BE2C (cell line): Measurements from ENCODE around the gene RC3H1.
A peak's percentile ranks its signal among the peaks of the same experiment; 100 is the strongest.

Source experiments
- DNase-seq: peaks from one replicate; pipeline ENCODE4 v3.0.0-alpha.2; 2020
- H3K27me3 ChIP-seq: fragments of 250-450 bp; sonication (Bioruptor Pico); 2 replicates; pipeline ENCODE4 v1.5.1; 2020; ENCODE audit warnings: mild to moderate bottlenecking
- H3K36me3 ChIP-seq: fragments of 250-450 bp; sonication (Bioruptor Pico); 2 replicates; pipeline ENCODE4 v1.5.1; 2020; ENCODE audit warnings: mild to moderate bottlenecking
- H3K4me1 ChIP-seq: fragments of 250-450 bp; sonication (Bioruptor Pico); 2 replicates; pipeline ENCODE4 v1.5.1; 2020
- H3K4me3 ChIP-seq: 2 replicates; pipeline ENCODE4 v1.5.1; 2011; ENCODE audit warnings: low read depth, low read length
- H3K9me3 ChIP-seq: fragments of 250-450 bp; sonication (Bioruptor Pico); 2 replicates; pipeline ENCODE4 v1.5.1; 2020
- CTCF ChIP-seq: IDR thresholded peaks from 2 replicates; pipeline ENCODE4 v1.5.1; 2012; ENCODE audit warnings: mild to moderate bottlenecking, low read depth, low read length

RC3H1 gene

GRCh38 chr1:174017231-174017970 is 4.8 kb downstream of the RC3H1 start:
- TF ChIP-seq CTCF = no peak
- Histone ChIP-seq H3K36me3 (peaks cover 8% of the 10 kb centered on the region; the same call in 1 of the 2 replicates), H3K4me1 (no peaks in the 10 kb centered on the region), H3K4me3 (no peak overlapping the region), H3K9me3 (no peaks in the 10 kb centered on the region), H3K27me3 (no peaks in the 10 kb centered on the region)
- DNase-seq = no peak

- Histone ChIP-seq H3K27me3 (no peaks in the 10 kb centered on the region), H3K4me1 (no peaks in the 10 kb centered on the region), H3K36me3 (no peaks in the 10 kb centered on the region; the same call in 1 of the 2 replicates), H3K9me3 (no peaks in the 10 kb centered on the region; the same call in 1 of the 2 replicates), H3K4me3 (no peak overlapping the region)
- TF ChIP-seq CTCF = no peak
- no peak for DNase-seq
Observed at GRCh38 chr1:174013864-174014418, 8.2 kb downstream of the RC3H1 start.

- Histone ChIP-seq H3K4me1 (peaks cover 5% of the 10 kb centered on the region), H3K9me3 (no peaks in the 10 kb centered on the region; the same call in 1 of the 2 replicates), H3K36me3 (no peaks in the 10 kb centered on the region; the same call in 1 of the 2 replicates), H3K4me3 (no peak overlapping the region), H3K27me3 (no peaks in the 10 kb centered on the region)
- no peak for TF ChIP-seq CTCF
- DNase-seq = no peak
Observed at GRCh38 chr1:174008979-174009378, 13.2 kb downstream of the RC3H1 start.

GRCh38 chr1:174008269-174008668 is 13.9 kb downstream of the RC3H1 start:
- Histone ChIP-seq H3K36me3 (no peaks in the 10 kb centered on the region; the same call in 1 of the 2 replicates), H3K4me3 (no peak overlapping the region), H3K27me3 (no peaks in the 10 kb centered on the region), H3K4me1 (peaks cover 5% of the 10 kb centered on the region), H3K9me3 (no peaks in the 10 kb centered on the region; the same call in 1 of the 2 replicates)
- DNase-seq = no peak
- no peak for TF ChIP-seq CTCF

- no peaks in the 10 kb centered on the region; the same call in 1 of the 2 replicates for H3K36me3 ChIP-seq
- no peaks in the 10 kb centered on the region; the same call in 1 of the 2 replicates for H3K9me3 ChIP-seq
- H3K4me1 ChIP-seq = peaks cover 5% of the 10 kb centered on the region
- no peak for DNase-seq
- H3K4me3 ChIP-seq = no peak overlapping the region
- no peaks in the 10 kb centered on the region for H3K27me3 ChIP-seq
- TF ChIP-seq CTCF = no peak
Observed at GRCh38 chr1:174007851-174008250, 14.3 kb downstream of the RC3H1 start.

- no peak overlapping the region for H3K4me3 ChIP-seq
- H3K36me3 ChIP-seq = no peaks in the 10 kb centered on the region; the same call in 1 of the 2 replicates
- H3K4me1 ChIP-seq = peaks cover 17% of the 10 kb centered on the region
- no peak for TF ChIP-seq CTCF
- no peaks in the 10 kb centered on the region for H3K9me3 ChIP-seq
- peak; percentile 51 for DNase-seq
- no peaks in the 10 kb centered on the region for H3K27me3 ChIP-seq
Observed at GRCh38 chr1:174005032-174005431, 17.1 kb downstream of the RC3H1 start.
